HEK293T (cell line): ENCODE data around the gene HADH.

Experiments used
- ELF4 ChIP-seq: fragments of 450-650 bp; IDR thresholded peaks from 2 replicates; pipeline ENCODE4 v1.6.1; 2017; ENCODE audit warnings: antibody characterized with exemption
- HDGF ChIP-seq: fragments of 450-650 bp; IDR thresholded peaks from 2 replicates; pipeline ENCODE4 v1.6.1; 2017; ENCODE audit warnings: antibody characterized with exemption, borderline replicate concordance
- ZNF384 ChIP-seq: fragments of 450-650 bp; IDR thresholded peaks from 2 replicates; pipeline ENCODE4 v1.6.1; 2016

DNA sequence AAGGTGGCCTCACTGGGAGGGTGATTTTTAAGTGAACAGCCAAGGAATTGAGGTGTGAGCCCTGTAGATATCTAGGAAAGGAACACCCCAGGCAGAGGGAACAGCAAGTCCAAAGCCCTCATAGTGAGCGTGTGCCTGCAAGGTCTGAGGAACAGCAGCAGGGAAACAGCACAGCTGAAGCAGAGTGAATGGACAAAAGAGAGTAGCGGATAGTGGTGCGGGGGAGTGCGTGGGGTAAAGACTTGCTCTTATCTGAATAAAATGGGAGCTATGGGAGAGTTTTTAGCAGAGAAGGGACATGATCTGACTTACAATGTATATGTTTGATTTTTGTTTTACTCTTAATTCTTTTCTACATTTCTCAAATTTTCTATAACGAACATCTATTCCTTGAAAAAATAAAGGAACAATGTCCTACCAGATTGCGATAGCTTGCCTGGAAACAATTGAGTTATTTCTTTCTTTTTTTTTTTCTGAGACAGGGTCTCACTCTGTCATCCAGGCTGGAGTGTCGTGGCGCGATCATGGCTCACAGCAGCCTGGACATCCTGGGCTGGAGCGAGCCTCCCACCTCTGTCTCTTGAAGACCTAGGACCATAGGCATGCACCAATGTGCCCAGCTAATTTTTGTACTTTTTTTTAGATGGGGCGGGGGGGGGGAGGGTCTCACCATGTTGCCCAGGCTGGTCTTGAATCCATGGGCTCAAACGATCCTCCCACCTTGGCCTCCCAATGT, 19.5 kb upstream of the HADH start:
- TF ChIP-seq ZNF384 (no peak), ELF4 (no peak), HDGF (no peak)
